Heart left ventricle (tissue), 16 donors: ENCODE data around the gene GGT5. TPM values are rescaled to one million over a fixed set of nuclear protein-coding genes. Genes with fewer than 3 reads are reported as not detected.
A peak's percentile ranks its signal among the peaks of the same experiment; 100 is the strongest.
"Not testable (repeated sequence)": the region's sequence is repeated elsewhere in the genome, so short reads cannot be mapped to it uniquely, and the experiment has no call there.

Source experiments
- ATAC-seq, 4 donors: fragments of 200-7000 bp; cut with Tn5 transposase; one replicate each; pipeline ENCODE4 v1.9.1; 2020 to 2022; ENCODE audit warnings: moderate library complexity in 4 of 4, mild to moderate bottlenecking in 3 of 4, moderate number of reproducible peaks in 1 of 4
- DNase-seq, 5 donors: peaks; one replicate each; pipeline ENCODE4 v3.0.0-alpha.2; 2020
- H3K27ac ChIP-seq, 12 donors: fragments of 200-600 bp; sonication (generic) in 4 of 12; one replicate each; pipeline versions ENCODE4 v1.5.0 to v1.8.0; 2016 to 2022; ENCODE audit warnings: mild to moderate bottlenecking in 2 of 12
- H3K27me3 ChIP-seq, 9 donors: fragments of 200-600 bp; sonication (generic) in 2 of 9; one replicate each; pipeline versions ENCODE4 v1.5.1 to v1.8.0; 2016 to 2022; ENCODE audit warnings: mild to moderate bottlenecking in 3 of 9
- H3K36me3 ChIP-seq, 9 donors: fragments of 200-600 bp; sonication (generic) in 2 of 9; one replicate each; pipeline versions ENCODE4 v1.5.0 to v1.8.0; 2018 to 2022; ENCODE audit warnings: mild to moderate bottlenecking in 2 of 9
- H3K4me1 ChIP-seq, 12 donors: fragments of 200-600 bp; sonication (generic) in 4 of 12; one replicate each; pipeline versions ENCODE4 v1.5.0 to v1.8.0; 2016 to 2022; ENCODE audit warnings: mild to moderate bottlenecking in 3 of 12
- H3K4me3 ChIP-seq, 12 donors: fragments of 200-600 bp; sonication (generic) in 4 of 12; one replicate each; pipeline versions ENCODE4 v1.5.0 to v1.8.0; 2017 to 2022; ENCODE audit warnings: mild to moderate bottlenecking in 9 of 12, moderate library complexity in 4 of 12
- H3K9me3 ChIP-seq, 12 donors: fragments of 200-600 bp; sonication (generic) in 4 of 12; one replicate each; pipeline versions ENCODE4 v1.5.0 to v1.8.0; 2016 to 2022; ENCODE audit warnings: mild to moderate bottlenecking in 1 of 12
- POLR2A ChIP-seq, 2 donors: fragments of 450-650 bp; IDR thresholded peaks; one replicate each; pipeline ENCODE4 v1.6.1; 2017; ENCODE audit warnings: antibody characterized with exemption in 2 of 2, mild to moderate bottlenecking in 2 of 2, moderate library complexity in 2 of 2
- WGBS, 4 donors: extraction: QIAGEN DNeasy Blood & Tissue Kit in 2 of 4; methylation state at CpG; one replicate each; pipeline versions ENCODE4 v1.1.5 to v1.1.7; 2013 to 2018; 5-methylcytosine and 5-hydroxymethylcytosine counted together
- intact Hi-C, 10 donors: fragments of 100-400 bp; cut with DNase I; formaldehyde crosslinking; loops; one replicate each; pipeline versions ENCODE4 v1.11.1 to v1.14.2; 2022
- polyA plus RNA-seq, 2 donors: library from polyadenylated mRNA; stranded (reverse); fragments of 200-250 nt; gene quantifications; one replicate each; pipeline ENCODE4 v1.2.3, GENCODE V29; 2013
- total RNA-seq, 9 donors: library from RNA; depleted of rRNA in 2 of 9; stranded (reverse); fragments of >200 nt in 2 of 9; fragmentation: NEBNext Ultra II Directional in 3 of 9; extraction: Animal tissue kit (Norgen Biotek cat#: 25700) in 3 of 9; gene quantifications; one replicate each; pipeline versions ENCODE4 v1.1.0 to v1.2.4, GENCODE V29; 2016 to 2023
- TF ChIP-seq, protein P1 (sequence below), 12 donors: fragments of 200-600 bp; sonication (generic) in 4 of 12; IDR thresholded peaks; one replicate each; pipeline versions ENCODE4 v1.5.0 to v1.8.0; 2018 to 2022; ENCODE audit warnings: antibody characterized with exemption in 12 of 12, mild to moderate bottlenecking in 5 of 12
- donor health status: ischemic (EF 13 %, LVEDD 7.1; RV severe dilation, severe dysfunction).
- donor health status: healthy with polysubstance abuse.
- donor health status: DM: no; HTN: yes; CAD: no.
- donor health status: DM: no; HTN: no; CAD: no.
- donor health status: ischemic (EF 25% LVEDD 6.9; RV normal size, moderate dysfunction).
- donor health status: ischemic (EF 25% LVEDD 5.7; RV mildly dilated, moderate dysfunction).
- donor health status: healthy.
- donor health status: DM: yes; HTN: yes; CAD: no.
- donor health status: ischemic (EF 35%, LVEDD 5.7; RV mildly dilated, moderate dysfunction).
- donor health status: nonischemic (EF 11% LVEDD 7.7; RV severe dilation, severe dysfunction).
- donor health status: DM: yes; HTN: yes; CAD: no.
- donor health status: PGD.
- donor health status: ischemic (EF 29% LVEDD 5.4; RV normal size, mild dysfunction).
- donor health status: nonischemic (EF 23%, LVEDD 6.1; RV moderate dilation, normal function).

The GGT5 gene
- total and polyA plus RNA-seq, 11 donors, result 6.1 to 71.5 (median 19.6) TPM

DNA sequence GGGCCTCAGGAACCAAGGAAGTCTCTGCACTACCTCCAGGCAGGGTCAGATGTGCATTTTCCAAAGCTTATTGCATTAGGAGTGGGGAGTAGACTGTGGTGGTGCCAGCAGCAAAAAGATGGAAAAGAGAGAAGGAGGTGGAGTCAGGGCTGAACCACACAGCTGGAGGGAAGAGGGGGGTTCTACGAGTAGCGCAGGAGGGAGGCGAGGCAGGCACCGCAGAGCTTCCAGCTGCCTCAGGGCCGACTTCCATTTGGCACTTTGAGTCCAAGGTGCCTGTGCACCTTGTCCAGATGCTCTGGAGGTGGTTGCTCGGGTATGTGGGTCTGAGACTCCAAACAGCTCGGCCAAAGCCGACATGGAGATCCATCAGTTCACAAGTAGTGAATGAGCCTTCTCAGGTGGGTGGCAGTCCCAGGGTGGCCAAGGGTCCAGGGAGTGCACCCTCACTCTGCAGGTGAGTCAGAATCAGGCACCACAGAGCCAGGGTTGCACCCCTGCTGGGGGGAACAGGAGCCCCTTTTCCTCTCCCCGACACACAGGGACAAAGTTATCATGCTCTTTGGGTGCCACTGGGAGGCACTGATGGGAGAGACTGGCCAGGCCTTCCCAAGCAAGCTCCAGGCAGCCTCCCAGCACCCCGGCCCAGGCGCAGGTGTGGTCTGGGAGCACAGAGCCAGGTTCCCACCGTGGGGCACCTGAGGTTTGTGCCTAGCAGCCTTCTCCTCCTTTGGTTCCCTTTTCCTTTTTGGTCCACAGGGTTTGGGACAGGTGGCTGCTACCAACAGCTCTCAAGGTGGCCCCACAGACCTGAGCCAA is 30.2 kb downstream of the GGT5 start:
- H3K36me3 ChIP-seq, result peaks cover 0 to 14% (median 3%) of the 10 kb centered on the region in 9 donors
- DNase-seq (no peak), ATAC-seq (peak in 2 of 4 donors; percentile 28 to 57)
- H3K4me1 ChIP-seq, result peaks cover 0 to under 1% (median 0%) of the 10 kb centered on the region in 12 donors
- H3K9me3 ChIP-seq, result no peaks in the 10 kb centered on the region
- 82 to 86% (median 83%) methylated on average over 8 to 12 of the region's 12 CpGs for WGBS, 4 donors
- no peak overlapping the region for H3K4me3 ChIP-seq
- TF ChIP-seq POLR2A (IDR thresholded peaks at IDR 0.05), result no peak
- TF ChIP-seq, protein P1, sequence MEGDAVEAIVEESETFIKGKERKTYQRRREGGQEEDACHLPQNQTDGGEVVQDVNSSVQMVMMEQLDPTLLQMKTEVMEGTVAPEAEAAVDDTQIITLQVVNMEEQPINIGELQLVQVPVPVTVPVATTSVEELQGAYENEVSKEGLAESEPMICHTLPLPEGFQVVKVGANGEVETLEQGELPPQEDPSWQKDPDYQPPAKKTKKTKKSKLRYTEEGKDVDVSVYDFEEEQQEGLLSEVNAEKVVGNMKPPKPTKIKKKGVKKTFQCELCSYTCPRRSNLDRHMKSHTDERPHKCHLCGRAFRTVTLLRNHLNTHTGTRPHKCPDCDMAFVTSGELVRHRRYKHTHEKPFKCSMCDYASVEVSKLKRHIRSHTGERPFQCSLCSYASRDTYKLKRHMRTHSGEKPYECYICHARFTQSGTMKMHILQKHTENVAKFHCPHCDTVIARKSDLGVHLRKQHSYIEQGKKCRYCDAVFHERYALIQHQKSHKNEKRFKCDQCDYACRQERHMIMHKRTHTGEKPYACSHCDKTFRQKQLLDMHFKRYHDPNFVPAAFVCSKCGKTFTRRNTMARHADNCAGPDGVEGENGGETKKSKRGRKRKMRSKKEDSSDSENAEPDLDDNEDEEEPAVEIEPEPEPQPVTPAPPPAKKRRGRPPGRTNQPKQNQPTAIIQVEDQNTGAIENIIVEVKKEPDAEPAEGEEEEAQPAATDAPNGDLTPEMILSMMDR (IDR thresholded peaks at IDR 0.05), result no peak
- intact Hi-C loops, result no loop called here
- no peaks in the 10 kb centered on the region for H3K27me3 ChIP-seq
- no peak overlapping the region for H3K27ac ChIP-seq

DNA sequence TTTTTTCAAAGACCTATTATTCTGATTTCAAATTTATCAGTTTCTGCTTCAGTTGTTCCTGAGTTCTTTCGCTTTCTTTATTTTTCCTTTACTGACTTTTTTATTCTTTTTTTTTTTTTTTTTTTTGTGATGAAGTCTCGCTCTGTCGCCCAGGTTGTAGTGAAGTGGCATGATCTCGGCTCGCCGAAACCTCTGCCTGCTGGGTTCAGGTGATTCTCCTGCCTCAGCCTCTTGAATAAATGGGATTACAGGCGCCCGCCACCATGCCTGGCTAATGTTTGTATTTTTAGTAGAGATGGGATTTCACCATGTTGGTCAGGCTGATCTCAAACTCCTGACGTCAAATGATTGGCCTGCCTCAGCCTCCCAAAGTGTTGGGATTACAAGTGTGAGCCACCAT is 31.8 kb downstream of the GGT5 start:
- 94 to 97% (median 97%) methylated on average over 9 of the region's 9 CpGs for WGBS, 4 donors
- H3K36me3 ChIP-seq, H3K4me3 ChIP-seq, H3K9me3 ChIP-seq, ATAC-seq, H3K27ac ChIP-seq, H3K27me3 ChIP-seq, DNase-seq, intact Hi-C loops: not testable (repeated sequence)
- H3K4me1 ChIP-seq, result peaks cover 0 to 17% (median 8%) of the 10 kb centered on the region in 12 donors

DNA sequence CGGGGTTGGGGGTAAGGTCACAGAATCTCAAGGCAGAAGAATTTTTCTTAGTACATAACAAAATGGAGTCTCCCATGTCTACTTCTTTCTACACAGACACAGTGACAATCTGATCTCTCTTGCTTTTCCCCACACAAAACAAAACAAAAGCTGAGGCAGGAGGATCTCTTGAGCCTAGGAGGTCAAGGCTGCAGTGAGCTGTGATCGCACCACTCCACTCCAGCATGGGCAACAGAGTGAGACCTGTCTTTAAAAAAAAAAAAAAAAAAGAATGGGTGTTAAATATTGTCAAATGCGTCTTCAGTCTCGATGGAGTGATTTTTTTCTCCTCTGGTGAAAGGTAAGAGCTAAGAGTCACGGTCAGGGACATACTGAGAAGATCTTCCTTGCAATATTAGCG is 33.2 kb downstream of the GGT5 start:
- DNase-seq, ATAC-seq, H3K36me3 ChIP-seq, H3K27me3 ChIP-seq, intact Hi-C loops, H3K9me3 ChIP-seq, H3K27ac ChIP-seq, H3K4me3 ChIP-seq: not testable (repeated sequence)
- H3K4me1 ChIP-seq, result peaks cover 8 to 29% (median 18%) of the 10 kb centered on the region in 12 donors
- 90 to 95% (median 93%) methylated on average over 5 of the region's 6 CpGs for WGBS, 4 donors

DNA sequence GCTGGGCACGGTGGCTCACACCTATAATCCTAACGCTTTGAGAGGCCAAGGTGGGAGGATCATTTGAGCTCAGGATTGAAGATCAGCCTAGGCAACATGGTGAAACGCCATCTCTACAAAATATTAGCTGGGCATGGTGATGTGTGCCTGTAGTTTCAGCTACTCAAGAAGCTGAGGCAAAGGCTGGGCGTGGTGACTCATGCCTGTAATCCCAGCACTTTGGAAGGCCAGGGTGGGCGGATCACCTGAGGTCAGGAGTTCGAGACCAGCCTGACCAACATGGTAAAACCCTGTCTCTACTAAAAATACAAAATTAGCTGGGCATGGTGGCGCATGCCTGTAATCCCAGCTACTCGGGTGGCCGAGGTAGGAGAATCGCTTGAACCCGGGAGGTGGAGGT is 34.5 kb downstream of the GGT5 start:
- WGBS, 4 donors, result 92 to 98% (median 94%) methylated on average over 11 of the region's 11 CpGs
- intact Hi-C loops, result loop anchor here in 1 of 10 donors (1.0 kb wide), 1 partner anchor 9 kb away; no protein-coding TSS in a partner anchor
- not testable (repeated sequence) for ATAC-seq, H3K36me3 ChIP-seq, H3K9me3 ChIP-seq, H3K27ac ChIP-seq, H3K27me3 ChIP-seq, DNase-seq, H3K4me3 ChIP-seq
- H3K4me1 ChIP-seq, result peaks cover 8 to 42% (median 23%) of the 10 kb centered on the region in 12 donors

DNA sequence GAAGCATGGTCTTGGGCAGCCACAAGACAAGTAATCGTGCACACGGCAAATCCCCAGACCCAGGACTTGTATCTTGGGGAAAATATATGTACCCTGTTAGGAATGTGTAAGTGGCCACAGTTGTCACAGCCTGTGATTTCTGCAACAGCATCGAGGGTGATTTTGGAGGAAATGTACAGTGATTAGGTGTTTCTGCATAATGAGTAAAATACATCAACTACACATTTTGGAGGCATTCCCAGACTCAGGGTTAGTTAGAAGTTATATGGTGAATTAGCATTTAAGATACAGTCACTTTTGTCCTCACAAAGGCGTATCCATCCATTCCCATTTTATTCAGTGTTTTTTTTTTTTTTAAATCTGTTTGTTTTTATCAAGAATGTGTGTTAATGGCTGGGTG is 35.2 kb downstream of the GGT5 start:
- no peak for TF ChIP-seq POLR2A (IDR thresholded peaks at IDR 0.05)
- TF ChIP-seq, protein P1 (IDR thresholded peaks at IDR 0.05), result no peak
- DNase-seq (no peak), ATAC-seq (no peak)
- intact Hi-C loops, result loop anchor here in 4 of 10 donors (1.0 to 5.0 kb wide), 4 partner anchors 10 to 38 kb away; partner anchors contain the start of gene GGT5 (in 1 of the 4)
- Histone ChIP-seq H3K4me3 (no peak overlapping the region), H3K27me3 (no peaks in the 10 kb centered on the region), H3K27ac (no peak overlapping the region), H3K36me3 (no peaks in the 10 kb centered on the region), H3K9me3 (peaks cover 0 to 4% (median 0%) of the 10 kb centered on the region in 12 donors), H3K4me1 (peaks cover 8 to 48% (median 23%) of the 10 kb centered on the region in 12 donors)
- 72 to 87% (median 85%) methylated on average over 4 of the region's 4 CpGs for WGBS, 4 donors
